A673 (cell line): ENCODE measurements around the gene SPNS3. TPM values are rescaled to one million over a fixed set of nuclear protein-coding genes. Genes with fewer than 3 reads are reported as not detected.

Source experiments
- BruUV-seq: library from RNA; stranded (reverse); fragments of 400-500 nt; replicated peaks from 2 replicates; lab custom pipeline; 2021; lab: Mats Ljungman, UMichigan
- CTCF ChIA-PET: fragments of 300-600 bp; sonication (Branson Sonifier 250); formaldehyde crosslinking; loops from one replicate; lab custom pipeline; 2022; ENCODE audit warnings: antibody characterized with exemption; lab: Charles Lee
- POLR2A ChIA-PET: fragments of 300-600 bp; sonication (Branson Sonifier 250); formaldehyde crosslinking; loops from one replicate; lab custom pipeline; 2022; ENCODE audit warnings: antibody characterized with exemption; ENCODE audit not compliant: low non-redundant PET; lab: Charles Lee
- DNase-seq: peaks from one replicate; pipeline ENCODE4 v3.0.0-alpha.2; 2015; ENCODE audit warnings: low spot score
- H3K27ac ChIP-seq: fragments of 200-600 bp; sonication (generic); 2 replicates; pipeline ENCODE4 v1.5.1; 2016; ENCODE audit warnings: mixed run types, low read depth, mild to moderate bottlenecking, mixed read lengths, antibody characterized with exemption, low read length; ENCODE audit not compliant: poor library complexity, severe bottlenecking
- H3K27me3 ChIP-seq: fragments of 200-600 bp; sonication (generic); replicated peaks from 2 replicates; pipeline ENCODE4 v1.6.1; 2017; ENCODE audit warnings: mixed run types, low read depth, mild to moderate bottlenecking, mixed read lengths, antibody characterized with exemption, low read length; ENCODE audit not compliant: insufficient read depth, poor library complexity
- H3K36me3 ChIP-seq: fragments of 200-600 bp; sonication (generic); 2 replicates; pipeline ENCODE4 v1.6.1; 2016; ENCODE audit warnings: mixed run types, mild to moderate bottlenecking, mixed read lengths, antibody characterized with exemption, low read length; ENCODE audit not compliant: insufficient read depth, poor library complexity, severe bottlenecking
- H3K4me1 ChIP-seq: fragments of 200-600 bp; sonication (generic); 2 replicates; pipeline ENCODE4 v1.6.1; 2017; ENCODE audit warnings: mixed run types, mild to moderate bottlenecking, mixed read lengths, antibody characterized with exemption, low read length; ENCODE audit not compliant: insufficient read depth, poor library complexity, severe bottlenecking
- H3K4me3 ChIP-seq: fragments of 200-600 bp; sonication (generic); 2 replicates; pipeline ENCODE4 v1.5.1; 2016; ENCODE audit warnings: low read depth, mixed run types, mild to moderate bottlenecking, mixed read lengths, low read length; ENCODE audit not compliant: poor library complexity, severe bottlenecking
- H3K9me3 ChIP-seq: fragments of 200-600 bp; sonication (generic); 2 replicates; pipeline ENCODE4 v1.6.1; 2016; ENCODE audit warnings: mixed run types, low read depth, mild to moderate bottlenecking, mixed read lengths, antibody characterized with exemption, low read length; ENCODE audit not compliant: poor library complexity, severe bottlenecking
- CTCF ChIP-seq: fragments of 300-800, 200-600 bp; sonication (generic); conservative IDR thresholded peaks from 2 replicates; pipeline ENCODE4 v1.5.1; 2017; ENCODE audit warnings: low read depth, mild to moderate bottlenecking, antibody characterized with exemption, low read length, moderate library complexity, mixed read lengths
- EZH2 ChIP-seq: fragments of 200-600 bp; sonication (generic); IDR thresholded peaks from 2 replicates; pipeline ENCODE4 v1.6.1; 2017; ENCODE audit warnings: borderline replicate concordance, low read depth, mild to moderate bottlenecking, mixed read lengths, antibody characterized with exemption, low read length; ENCODE audit not compliant: poor library complexity, severe bottlenecking
- intact Hi-C: fragments of 100-400 bp; cut with micrococcal nuclease; formaldehyde crosslinking; loops from one replicate; pipeline ENCODE4 v1.10.0; 2022; ENCODE audit not compliant: unreplicated experiment
- total RNA-seq: library from RNA; stranded (reverse); gene quantifications from 2 replicates; pipeline ENCODE4 v1.2.3, GENCODE V29; 2021

The SPNS3 gene
- total RNA-seq, 1 experiment from 2014 or later: not detected

DNA sequence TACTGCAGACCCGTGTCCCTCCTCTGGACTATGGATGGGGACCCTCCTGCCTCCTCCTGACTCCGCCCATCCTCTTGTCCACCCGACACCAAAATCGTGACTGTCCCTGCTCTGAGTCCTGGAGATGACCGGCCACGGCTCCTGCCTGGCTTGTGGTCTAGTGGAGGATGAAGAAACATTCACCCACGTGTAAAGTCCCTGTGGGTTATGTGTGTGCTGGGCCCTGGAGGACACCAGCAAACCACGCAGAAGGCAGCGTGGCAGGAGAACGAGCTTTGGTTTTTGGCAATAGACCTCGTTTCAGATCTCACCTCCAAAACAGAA, 76.8 kb downstream of the SPNS3 start:
- no peak for DNase-seq
- Histone ChIP-seq H3K4me3 (no peak overlapping the region), H3K9me3 (no peaks in the 10 kb centered on the region), H3K27ac (no peak overlapping the region), H3K4me1 (no peaks in the 10 kb centered on the region), H3K27me3 (no peaks in the 10 kb centered on the region), H3K36me3 (no peaks in the 10 kb centered on the region)
- BruUV-seq: no TSS peak
- ChIA-PET POLR2A (no interaction called here), CTCF (no interaction called here)
- no peak for TF ChIP-seq CTCF
- TF ChIP-seq EZH2: no peak
- intact Hi-C loops: no loop called here

GRCh38 chr17:4511199-4511932, 77.6 kb downstream of the SPNS3 start:
- intact Hi-C loops: no loop called here
- no peak for DNase-seq
- Histone ChIP-seq H3K36me3 (no peaks in the 10 kb centered on the region), H3K27ac (no peak overlapping the region), H3K9me3 (no peaks in the 10 kb centered on the region), H3K4me3 (no peak overlapping the region), H3K27me3 (no peaks in the 10 kb centered on the region), H3K4me1 (no peaks in the 10 kb centered on the region)
- POLR2A ChIA-PET: no interaction called here
- BruUV-seq: no TSS peak
- CTCF ChIA-PET: no interaction called here
- no peak for TF ChIP-seq EZH2

GRCh38 chr17:4512156-4513112, 78.7 kb downstream of the SPNS3 start:
- no peaks in the 10 kb centered on the region for H3K4me1 ChIP-seq
- no peak overlapping the region for H3K4me3 ChIP-seq
- H3K36me3 ChIP-seq: no peaks in the 10 kb centered on the region
- H3K27me3 ChIP-seq: no peaks in the 10 kb centered on the region
- no peaks in the 10 kb centered on the region for H3K9me3 ChIP-seq
- no peak for TF ChIP-seq EZH2
- H3K27ac ChIP-seq: no peak overlapping the region
- intact Hi-C loops: no loop called here
- ChIA-PET POLR2A (no interaction called here), CTCF (no interaction called here)
- BruUV-seq: no TSS peak
- DNase-seq: no peak
